HG03066 (cell line): ENCODE data around the gene OTOG.

Source experiments
- ATAC-seq: cut with Tn5 transposase; IDR thresholded peaks from one replicate; pipeline ENCODE4 v1.9.1; 2021; ENCODE audit warnings: low read depth; ENCODE audit not compliant: unreplicated experiment

OTOG gene

DNA sequence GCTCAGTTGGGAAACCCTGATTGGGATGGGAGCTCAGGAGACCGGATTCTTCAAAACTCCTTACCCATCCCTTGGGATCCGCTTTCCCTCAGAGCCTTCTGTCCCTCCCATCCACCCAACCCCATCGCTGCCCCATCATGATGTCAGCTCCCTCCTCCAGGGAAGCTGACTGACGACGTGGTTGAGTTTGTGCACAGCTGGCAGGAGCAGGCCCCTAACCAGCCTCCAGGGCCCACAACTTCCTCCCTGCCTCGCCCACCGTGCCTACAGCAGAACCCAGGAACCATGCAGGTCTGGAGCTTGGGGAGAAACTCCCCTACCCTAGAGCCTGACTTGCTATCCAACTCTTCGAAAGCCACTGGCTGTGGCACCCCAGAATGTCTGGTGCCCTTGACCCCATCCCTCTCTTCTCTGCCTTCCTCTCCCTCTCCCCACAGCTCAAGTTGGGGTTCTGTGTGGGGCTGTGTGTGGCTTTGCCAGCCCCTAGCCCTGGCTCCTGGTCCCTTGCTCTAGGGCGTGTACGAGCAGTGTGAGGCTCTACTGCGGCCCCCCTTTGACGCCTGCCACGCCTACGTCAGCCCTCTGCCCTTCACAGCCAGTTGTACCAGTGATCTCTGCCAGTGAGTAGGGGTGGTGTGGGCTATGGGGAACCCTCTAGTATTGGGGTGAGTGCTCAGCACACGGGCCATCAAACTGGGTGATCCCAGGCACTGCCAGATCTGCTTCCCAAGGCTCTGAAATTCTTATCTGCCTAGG lies 11.1 kb downstream of the OTOG start:
- ATAC-seq = no peak

DNA sequence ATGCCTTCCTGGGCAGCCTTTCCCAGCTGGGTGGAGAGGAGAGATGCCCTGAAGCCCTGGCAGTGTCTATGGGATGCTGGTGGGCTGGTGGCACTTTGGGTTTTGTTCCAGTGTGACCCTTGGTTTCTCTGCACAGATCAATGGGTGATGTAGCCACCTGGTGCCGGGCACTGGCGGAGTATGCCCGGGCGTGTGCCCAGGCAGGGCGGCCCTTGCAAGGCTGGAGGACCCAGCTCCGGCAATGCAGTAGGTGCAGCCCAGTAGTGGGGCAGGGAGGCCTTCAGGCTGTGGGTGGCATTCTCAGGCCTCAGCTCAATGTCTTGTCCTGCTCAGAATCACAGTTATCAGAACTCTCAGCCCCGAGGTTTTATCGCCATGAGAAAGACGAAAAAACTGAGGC lies 11.9 kb downstream of the OTOG start:
- ATAC-seq = no peak

DNA sequence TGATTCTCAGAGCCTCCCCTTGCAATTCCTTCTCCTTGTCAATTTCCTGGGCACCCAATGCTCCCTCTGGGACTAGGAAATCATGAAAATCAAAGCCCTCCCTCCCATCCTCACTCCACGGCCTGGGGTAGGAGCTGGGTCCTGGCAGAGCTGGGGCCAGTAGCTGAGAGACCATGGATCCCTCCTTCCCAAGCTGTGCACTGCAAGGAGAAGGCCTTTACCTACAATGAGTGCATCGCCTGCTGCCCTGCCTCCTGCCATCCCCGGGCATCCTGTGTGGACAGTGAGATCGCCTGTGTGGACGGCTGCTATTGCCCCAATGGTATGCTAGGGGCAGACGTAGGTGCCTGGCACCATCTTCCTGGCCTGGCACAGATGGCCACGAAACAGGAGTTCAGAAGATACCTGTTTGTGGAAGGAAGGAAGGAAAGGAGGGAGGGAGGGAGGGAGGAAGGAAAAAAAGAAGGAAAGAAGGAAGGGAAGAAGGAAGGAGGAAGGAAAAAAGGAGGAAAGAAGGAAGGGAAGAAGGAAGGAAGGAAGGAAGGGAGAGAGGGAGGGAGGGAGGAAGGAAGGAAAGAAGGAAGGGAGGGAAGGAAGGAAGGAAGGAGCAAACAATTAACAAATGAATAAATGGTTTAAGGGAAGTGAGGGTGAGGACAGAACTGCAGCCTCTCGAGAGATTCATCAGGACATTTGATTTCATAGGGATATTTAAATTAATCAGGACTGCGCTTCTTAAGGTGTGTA lies 12.5 kb downstream of the OTOG start:
- ATAC-seq = no peak

DNA sequence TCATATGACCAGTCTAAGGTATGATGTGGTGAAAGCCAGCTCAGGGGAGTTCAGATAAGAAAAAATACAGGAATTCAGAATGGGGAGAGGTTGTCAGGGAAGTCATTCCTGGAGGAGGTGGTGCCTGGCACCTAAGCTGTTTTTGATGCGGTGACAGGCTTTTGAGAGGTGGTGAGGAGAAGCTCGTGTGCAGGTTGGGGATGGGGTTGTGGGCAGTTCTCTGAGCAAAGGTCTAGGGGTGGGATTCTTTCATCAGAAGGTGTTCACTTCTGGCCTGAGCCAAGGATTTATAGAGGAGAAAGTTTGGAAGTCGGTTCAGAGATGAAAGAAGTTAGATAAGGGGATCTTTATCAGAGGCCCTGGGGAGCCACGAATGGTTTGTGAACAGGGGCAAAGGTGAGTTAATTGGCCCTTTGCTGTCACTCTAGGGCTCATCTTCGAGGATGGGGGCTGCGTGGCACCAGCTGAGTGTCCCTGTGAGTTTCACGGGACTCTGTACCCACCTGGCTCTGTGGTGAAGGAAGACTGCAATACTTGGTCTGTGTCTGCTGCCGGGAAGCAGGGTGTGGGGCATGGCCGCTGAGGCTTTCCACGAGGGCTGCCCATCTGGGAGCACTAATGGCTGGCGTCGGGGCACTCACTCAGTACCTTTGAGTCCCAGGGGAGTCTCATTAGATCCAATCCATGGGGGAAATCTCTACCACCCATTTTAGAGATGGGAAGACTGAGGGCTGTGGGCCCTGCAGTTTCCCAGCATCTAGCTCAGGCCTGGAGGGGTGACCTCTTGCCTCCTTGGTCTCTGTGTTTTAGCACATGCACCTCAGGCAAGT lies 13.4 kb downstream of the OTOG start:
- no peak for ATAC-seq

DNA sequence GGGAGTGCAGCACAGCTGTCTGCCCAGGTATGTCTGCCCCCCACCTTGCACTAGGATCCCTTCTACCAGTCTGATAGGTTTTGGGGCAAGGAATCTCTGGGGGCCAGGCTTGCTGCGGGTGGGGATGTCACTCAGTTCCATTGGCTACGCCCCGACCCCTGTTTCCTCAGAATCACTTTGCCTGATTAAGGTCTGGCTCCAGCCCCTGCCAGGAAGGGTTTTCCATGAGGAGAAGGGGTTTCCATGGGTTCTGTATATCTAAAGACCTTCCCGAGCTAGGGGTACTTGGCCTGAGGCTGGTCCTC lies 14.0 kb downstream of the OTOG start:
- no peak for ATAC-seq

DNA sequence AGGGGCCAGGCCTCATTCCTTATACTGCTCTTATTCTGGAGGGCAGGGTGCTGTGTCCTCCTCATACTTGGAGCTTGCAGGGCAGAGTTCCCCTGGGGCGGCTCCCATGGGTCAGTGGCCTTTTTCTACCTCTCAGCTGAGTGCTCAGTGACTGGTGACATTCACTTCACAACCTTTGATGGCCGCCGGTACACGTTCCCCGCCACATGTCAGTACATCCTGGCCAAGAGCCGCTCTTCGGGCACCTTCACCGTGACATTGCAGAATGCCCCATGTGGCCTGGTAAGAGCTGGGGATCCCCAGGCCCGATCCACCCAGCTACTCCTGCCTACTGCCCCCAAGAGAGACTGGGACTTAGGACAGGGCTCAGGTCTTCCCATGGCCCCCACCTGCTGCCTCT lies 14.5 kb downstream of the OTOG start:
- no peak for ATAC-seq

DNA sequence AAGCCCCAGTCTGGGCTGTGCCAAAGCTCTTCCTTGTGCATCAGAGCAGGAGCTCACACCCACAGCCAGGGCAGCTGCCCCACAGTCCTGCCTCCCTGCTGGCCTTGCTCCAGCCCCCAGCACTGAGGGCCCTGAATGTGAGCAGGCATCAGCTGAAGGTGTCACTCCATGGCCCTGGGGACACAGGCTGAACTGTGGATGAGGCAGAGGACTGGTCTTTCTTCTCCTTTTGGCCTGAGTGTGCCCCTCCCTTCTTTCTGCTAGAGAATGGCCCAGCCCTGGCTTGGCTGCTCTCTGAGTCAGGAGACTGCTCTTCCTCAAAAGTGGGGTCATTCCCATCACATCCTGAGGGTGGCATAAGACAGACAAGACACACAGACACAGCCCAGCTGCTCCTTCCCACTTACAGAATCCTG lies 16.2 kb downstream of the OTOG start:
- no peak for ATAC-seq

DNA sequence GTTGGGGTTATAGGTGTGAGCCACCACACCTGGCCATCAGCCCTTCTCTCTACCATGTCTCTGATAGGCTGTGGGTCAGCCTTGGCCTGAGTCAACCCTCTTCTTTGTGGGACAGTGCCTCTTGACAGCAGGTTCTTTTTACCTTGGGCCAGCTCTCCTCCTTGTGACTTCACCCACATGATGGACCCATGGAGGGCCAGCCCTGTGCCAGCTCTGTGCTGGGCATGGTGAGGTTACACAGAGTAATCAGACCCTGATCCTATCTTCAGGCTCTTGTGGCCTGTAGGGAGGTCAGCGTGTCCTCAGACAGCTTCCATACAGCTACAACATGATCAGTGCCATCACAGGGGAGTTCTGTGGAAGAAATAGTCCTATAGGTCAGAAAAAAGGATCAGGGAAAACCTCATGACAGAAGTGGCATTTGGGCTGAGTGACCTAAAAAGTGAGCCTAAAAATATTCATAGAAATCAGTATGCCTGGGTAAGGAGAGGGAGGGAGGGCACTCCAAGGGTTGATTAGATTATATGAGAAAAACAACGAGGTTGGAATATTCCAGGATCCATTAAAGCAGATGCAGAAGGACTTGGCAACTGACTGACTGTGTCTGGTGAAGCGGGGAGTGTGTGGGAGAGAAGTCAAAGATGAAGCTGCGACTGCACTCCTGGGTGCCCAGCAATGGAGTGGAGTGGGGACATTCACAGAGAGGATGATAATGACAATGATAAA lies 17.1 kb downstream of the OTOG start:
- ATAC-seq = no peak

DNA sequence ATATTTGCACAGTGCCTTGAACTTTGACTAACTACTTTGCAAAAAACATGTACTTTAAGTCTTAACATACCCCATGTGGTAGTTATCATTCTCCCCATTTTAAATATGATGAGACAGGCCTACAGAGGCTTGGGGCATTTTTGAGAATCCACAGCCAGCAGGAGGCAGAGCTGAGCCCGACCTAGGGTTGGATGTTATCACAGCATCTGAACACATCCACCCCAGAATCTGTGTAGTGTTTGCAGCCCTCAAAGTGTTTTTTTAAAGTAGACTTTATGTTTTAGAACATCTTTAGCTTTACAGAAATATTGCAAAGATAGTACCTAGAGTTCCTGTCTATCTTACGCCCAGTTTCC lies 17.6 kb downstream of the OTOG start:
- no peak for ATAC-seq

DNA sequence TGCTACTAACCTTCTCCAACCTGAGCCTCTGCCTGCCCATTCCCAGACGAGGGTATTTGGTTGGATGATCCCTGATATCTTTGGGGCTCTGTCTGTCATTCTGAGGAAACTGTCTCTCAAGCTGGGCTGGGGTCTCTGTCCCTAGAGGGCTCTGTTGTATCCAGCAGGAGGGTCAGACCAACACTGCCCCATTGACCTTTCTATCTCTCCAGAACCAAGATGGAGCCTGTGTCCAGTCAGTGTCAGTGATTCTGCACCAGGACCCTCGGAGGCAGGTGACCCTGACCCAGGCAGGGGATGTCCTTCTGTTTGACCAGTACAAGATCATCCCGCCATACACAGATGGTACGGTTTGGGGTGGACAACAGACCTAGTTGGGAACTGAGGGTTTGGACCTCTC lies 21.9 kb downstream of the OTOG start:
- no peak for ATAC-seq

DNA sequence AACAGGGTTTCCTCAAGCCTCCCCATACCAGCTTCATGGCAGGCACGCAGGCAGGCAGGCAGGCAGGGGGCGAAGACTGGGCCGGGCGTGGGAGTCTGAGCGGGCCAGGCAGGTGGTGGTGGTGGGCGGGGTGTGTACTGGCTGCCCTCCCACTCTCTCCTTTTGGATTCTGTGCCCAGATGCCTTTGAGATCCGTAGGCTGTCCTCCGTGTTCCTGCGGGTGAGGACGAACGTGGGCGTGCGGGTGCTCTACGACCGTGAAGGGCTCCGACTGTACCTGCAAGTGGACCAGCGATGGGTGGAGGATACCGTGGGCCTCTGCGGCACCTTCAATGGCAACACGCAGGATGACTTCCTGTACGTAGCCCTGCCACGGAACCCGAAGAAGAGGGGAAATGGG lies 23.0 kb downstream of the OTOG start:
- ATAC-seq = no peak

DNA sequence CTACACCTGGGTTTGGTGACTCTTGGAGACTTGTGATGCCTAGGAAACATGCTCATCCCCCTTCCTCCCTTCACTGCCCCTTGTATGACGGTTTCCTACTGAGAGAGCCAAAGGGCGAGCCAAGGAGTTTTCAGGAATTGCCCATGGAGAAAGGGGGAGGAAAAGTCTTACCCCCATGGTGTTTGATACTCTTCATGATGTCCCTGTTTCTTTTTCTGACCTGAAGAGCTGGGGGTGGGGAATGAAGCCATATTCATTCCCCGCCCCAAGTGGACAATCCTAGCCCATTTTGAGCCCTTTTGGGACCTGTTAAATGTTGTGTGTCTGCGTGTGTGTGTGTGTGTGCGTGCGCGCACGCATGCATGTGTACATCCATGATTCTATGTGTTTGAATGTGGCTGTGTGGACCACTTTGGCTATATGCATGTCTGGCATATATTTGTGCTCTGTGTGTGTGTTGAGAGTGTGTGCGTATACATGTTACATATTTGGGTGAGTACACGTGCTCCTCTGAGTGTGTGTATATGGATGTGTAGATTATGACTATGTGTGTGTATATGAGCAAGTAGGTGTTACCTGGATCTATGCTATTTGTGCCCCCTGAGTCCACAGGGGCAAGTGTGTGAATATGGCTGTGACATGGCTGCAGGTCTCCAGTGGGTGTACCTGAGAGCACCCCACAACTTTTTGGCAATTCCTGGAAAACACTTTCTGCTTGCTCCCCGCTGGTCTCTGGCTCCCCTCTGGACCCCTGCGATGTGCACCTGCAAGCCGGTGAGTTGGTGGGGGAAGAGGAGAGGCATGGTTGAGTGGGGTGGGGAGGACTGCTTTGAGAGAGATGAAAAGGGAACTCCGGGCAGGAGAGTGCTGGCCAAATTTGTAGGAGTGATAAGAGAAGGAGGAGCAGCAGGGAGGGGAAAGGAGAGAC lies 24.6 kb downstream of the OTOG start:
- ATAC-seq = no peak

DNA sequence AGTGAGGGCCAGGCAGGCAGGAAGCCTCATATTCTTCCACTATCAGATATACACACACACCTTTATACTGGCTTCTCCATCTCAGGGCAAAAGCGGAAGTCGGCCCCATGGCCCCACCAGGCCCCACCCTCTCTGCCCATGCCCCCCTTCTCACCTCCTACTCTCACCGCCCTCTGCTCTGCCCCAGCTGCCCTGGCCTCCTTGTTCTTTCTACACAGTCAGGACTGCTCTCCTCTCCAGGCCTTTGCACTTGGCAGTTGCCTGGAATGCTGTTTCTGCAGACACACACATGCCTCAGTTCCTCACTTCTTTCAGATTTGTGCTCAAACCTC lies 25.3 kb downstream of the OTOG start:
- no peak for ATAC-seq

DNA sequence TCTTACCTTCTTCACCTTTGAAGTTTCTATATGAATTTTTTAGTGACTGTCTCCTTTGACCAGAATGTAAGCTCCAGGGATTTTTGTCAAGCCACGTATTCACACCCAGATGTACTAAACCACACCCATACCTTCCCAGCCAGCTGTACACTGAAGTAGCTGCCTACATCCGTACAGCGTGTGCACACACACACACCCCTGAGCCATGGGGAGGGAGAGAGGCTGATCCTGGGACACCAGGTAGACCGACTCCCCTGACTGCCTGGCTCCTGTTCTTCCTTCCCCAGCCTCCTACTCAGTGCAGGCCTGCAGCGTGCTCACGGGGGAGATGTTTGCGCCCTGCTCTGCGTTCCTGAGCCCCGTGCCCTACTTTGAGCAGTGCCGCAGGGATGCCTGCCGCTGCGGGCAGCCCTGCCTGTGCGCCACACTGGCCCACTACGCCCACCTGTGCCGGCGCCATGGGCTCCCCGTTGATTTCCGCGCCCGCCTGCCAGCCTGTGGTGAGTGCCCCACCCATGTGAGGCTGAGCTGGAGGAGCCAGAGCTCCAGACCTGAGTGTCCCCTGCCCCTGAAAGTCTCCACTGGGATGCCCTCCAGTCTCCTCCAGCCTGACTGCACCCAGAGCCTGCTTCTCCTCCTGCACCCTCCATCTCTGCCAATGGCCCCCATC lies 25.9 kb downstream of the OTOG start:
- no peak for ATAC-seq

DNA sequence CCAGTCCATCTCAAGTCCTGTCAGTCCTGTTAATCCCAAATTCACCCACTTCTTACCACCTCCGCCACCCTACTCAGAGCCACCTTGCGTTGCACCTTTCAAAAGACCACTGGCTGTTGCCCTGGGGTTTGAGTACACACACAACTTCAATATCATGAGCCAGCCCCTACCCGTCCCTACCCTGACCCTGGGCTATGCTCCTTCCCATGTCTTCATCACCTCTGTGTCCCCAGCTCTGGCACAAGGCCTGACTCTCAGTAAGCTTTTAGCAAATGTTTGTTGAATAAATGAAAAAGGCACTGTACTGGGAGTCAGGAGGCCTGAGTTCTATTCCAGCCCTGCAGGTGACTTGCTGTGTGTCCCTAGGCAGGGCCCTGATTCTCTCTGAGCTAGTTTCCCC lies 26.5 kb downstream of the OTOG start:
- no peak for ATAC-seq

DNA sequence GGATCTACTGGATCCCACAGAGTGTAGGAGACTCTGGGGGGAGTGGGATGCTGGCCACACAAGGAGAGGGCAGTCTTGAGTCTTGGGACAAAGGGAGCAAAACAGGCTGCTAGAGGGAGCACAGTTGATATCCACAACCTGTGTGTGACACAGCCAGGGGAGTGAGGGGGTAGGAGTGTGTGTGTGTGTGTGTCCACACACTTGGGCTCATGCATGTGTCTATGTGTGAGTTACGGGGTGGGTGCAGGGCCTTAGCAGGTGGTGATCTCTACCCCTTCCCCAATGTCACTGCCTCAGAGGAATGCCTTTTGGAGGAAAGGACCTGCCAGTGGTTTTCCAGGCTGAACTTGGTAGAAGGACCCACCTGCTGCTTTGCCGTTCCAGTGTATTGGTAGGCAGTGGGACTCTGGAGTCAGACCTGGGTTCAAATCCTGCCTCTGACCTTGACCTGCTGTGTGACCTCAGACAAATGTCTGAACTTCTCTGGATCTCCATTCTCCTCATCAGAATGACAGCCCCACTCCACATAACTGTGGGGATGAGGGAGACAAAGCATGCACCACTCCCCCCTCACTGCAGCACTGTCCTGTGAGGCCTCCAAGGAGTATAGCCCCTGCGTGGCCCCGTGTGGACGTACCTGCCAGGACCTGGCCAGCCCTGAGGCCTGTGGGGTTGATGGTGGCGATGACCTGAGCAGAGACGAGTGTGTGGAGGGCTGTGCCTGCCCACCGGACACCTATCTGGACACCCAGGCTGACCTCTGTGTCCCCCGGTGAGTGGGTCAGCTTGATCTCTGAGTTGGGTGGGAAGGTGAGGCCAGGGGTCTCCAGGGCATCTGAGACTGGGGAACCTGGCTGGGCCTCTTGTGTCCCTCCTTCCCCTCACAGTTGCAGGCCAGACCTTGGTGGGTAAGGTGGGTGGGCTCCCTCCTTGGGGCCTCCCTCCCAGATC lies 27.4 kb downstream of the OTOG start:
- no peak for ATAC-seq

DNA sequence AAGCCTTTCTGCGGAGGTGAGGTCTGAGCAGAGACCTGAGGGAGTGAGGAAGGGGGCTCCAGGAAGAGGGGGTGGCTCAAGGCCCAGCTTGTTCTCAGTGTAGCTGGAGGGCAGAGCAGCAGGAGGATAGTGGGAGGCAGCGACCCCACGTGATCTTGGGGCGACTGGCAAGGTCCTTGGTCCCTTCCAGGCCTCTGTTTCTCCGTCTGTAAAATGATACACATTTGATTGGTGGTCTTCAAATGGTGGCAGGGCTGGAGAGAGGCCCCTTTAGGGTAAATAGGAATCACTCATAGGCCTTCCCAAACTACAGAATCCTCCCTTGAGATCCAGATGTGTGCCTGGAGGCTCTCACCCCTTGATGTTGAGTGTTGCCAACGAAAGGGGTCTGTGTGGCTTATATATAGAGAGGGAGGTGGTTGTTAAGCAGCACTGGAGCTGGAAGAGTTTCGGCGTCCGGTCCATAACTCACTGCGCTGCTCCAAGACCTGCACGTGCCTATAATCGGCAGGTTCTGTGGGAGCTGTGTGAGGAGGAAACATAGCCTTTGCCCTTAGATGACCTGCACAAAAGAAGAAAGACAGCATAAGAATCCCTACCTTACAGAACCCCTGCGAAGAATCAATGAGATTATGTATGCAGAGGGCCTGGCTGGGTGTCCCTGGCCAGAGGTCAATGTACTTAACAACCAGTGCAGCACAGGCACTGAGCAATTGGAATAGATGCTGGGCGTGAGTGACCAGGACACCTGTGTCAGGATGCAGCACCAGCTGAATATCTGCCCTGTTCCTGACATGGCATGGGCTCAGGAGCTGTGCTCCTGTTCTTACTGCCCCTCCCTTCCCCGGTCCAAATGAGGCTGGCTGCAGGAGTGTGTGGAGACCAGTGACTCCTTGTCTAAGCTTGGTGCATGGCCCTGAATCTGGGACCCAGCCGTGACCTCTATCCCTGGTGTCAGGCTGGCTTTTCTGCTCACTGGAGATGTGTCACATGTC lies 28.7 kb downstream of the OTOG start:
- no peak for ATAC-seq
